CD4-positive, alpha-beta memory T cell (primary cell): ENCODE measurements around the gene FDX1. TPM values are rescaled to one million over a fixed set of nuclear protein-coding genes. Genes with fewer than 3 reads are reported as not detected.

Experiments used
- CTCF ChIA-PET: fragments of 350-600 bp; sonication (Branson Sonifier 250); formaldehyde crosslinking; loops from one replicate; lab custom pipeline; 2021; ENCODE audit warnings: inconsistent platforms; ENCODE audit not compliant: partially characterized antibody; lab: Charles Lee
- POLR2A ChIA-PET: fragments of 350-600 bp; sonication (Branson Sonifier 250); formaldehyde crosslinking; loops from one replicate; lab custom pipeline; 2021; ENCODE audit not compliant: partially characterized antibody; lab: Charles Lee
- DNase-seq, 5 donors: peaks; one replicate each; pipeline versions ENCODE4 v3.0.0 to v3.0.0-alpha.2; 2020 to 2022; ENCODE audit warnings: mixed read lengths in 1 of 5
- H3K27ac ChIP-seq: one replicate; pipeline ENCODE4 v1.7.0; 2013; ENCODE audit warnings: low read depth, low read length
- H3K27me3 ChIP-seq: 2 replicates; pipeline ENCODE4 v1.7.0; 2013; ENCODE audit warnings: mild to moderate bottlenecking, low read length, moderate library complexity; ENCODE audit not compliant: insufficient read depth
- H3K36me3 ChIP-seq: 2 replicates; pipeline ENCODE4 v1.7.0; 2013; ENCODE audit warnings: mild to moderate bottlenecking, low read length, moderate library complexity; ENCODE audit not compliant: insufficient read depth
- H3K4me1 ChIP-seq: 2 replicates; pipeline ENCODE4 v1.7.0; 2013; ENCODE audit warnings: mild to moderate bottlenecking, low read length, moderate library complexity; ENCODE audit not compliant: insufficient read depth
- H3K4me3 ChIP-seq, 2 donors: one replicate each; pipeline ENCODE4 v1.7.0; 2013; ENCODE audit warnings: low read length in 2 of 2, mild to moderate bottlenecking in 1 of 2
- H3K9me3 ChIP-seq, 2 donors: one replicate each; pipeline ENCODE4 v1.7.0; 2013; ENCODE audit warnings: low read length in 2 of 2, control low read depth in 1 of 2; ENCODE audit not compliant: control insufficient read depth in 1 of 2
- H3K27ac Mint-ChIP-seq, 7 donors: one replicate each; pipeline ENCODE4 v1.8.0; 2020 to 2021; ENCODE audit warnings: mixed read lengths in 7 of 7, mild to moderate bottlenecking in 6 of 7, inconsistent platforms in 3 of 7, moderate library complexity in 3 of 7
- H3K27me3 Mint-ChIP-seq, 2 donors: one replicate each; pipeline ENCODE4 v1.8.0; 2020 to 2021; ENCODE audit warnings: mixed read lengths in 2 of 2
- H3K36me3 Mint-ChIP-seq, 2 donors: one replicate each; pipeline ENCODE4 v1.8.0; 2020 to 2021; ENCODE audit warnings: mixed read lengths in 2 of 2, inconsistent platforms in 1 of 2, mild to moderate bottlenecking in 1 of 2
- H3K4me1 Mint-ChIP-seq, 4 donors: one replicate each; pipeline ENCODE4 v1.8.0; 2020 to 2021; ENCODE audit warnings: mixed read lengths in 4 of 4, mild to moderate bottlenecking in 1 of 4
- H3K4me3 Mint-ChIP-seq, 8 donors: one replicate each; pipeline ENCODE4 v1.8.0; 2020 to 2021; ENCODE audit warnings: mixed read lengths in 8 of 8, mild to moderate bottlenecking in 7 of 8, moderate library complexity in 6 of 8, inconsistent platforms in 3 of 8
- H3K9me3 Mint-ChIP-seq, 8 donors: one replicate each; pipeline ENCODE4 v1.8.0; 2020 to 2021; ENCODE audit warnings: mixed read lengths in 8 of 8, mild to moderate bottlenecking in 5 of 8, inconsistent platforms in 3 of 8, moderate library complexity in 1 of 8
- intact Hi-C: fragments of 100-400 bp; cut with micrococcal nuclease; formaldehyde crosslinking; loops from one replicate; pipeline ENCODE4 v1.15.1; 2023
- polyA plus RNA-seq, 2 donors: library from polyadenylated mRNA; unstranded; fragments of 300-500 nt; fragmentation: Illumina TruSeq; gene quantifications; one replicate each; pipeline ENCODE4 v1.2.3, GENCODE V29; 2021
- total RNA-seq, 2 experiments: library from RNA; stranded (reverse); gene quantifications; one replicate each; pipeline ENCODE4 v1.2.3, GENCODE V29; 2021

FDX1 gene
- total and polyA plus RNA-seq, 4 experiments from 2014 or later, result 10.7 to 25.5 (median 16.2) TPM

GRCh38 chr11:110463153-110463552, 33.4 kb downstream of the FDX1 start:
- no peak overlapping the region for H3K27ac Mint-ChIP-seq
- H3K4me1 ChIP-seq, result no peaks in the 10 kb centered on the region
- peaks cover 50 to 58% of the 10 kb centered on the region in 2 donors for H3K36me3 Mint-ChIP-seq
- no peak overlapping the region for H3K27ac ChIP-seq
- no peaks in the 10 kb centered on the region for H3K27me3 Mint-ChIP-seq
- H3K9me3 Mint-ChIP-seq, result no peaks in the 10 kb centered on the region
- ChIA-PET CTCF (no interaction called here), POLR2A (no interaction called here)
- H3K4me3 Mint-ChIP-seq, result no peak overlapping the region
- peaks cover 8% of the 10 kb centered on the region for H3K36me3 ChIP-seq
- H3K27me3 ChIP-seq, result no peaks in the 10 kb centered on the region
- no peaks in the 10 kb centered on the region for H3K9me3 ChIP-seq
- intact Hi-C loops, result loop anchor here (1.0 kb wide), 1 partner anchor 767 kb away; no protein-coding TSS in a partner anchor
- H3K4me1 Mint-ChIP-seq, result peaks cover 0 to 9% (median 2%) of the 10 kb centered on the region in 4 donors
- H3K4me3 ChIP-seq, result no peak overlapping the region
- no peak for DNase-seq

GRCh38 chr11:110465231-110465630, 35.5 kb downstream of the FDX1 start:
- no peak overlapping the region for H3K27ac Mint-ChIP-seq
- no peaks in the 10 kb centered on the region for H3K27me3 Mint-ChIP-seq
- Histone ChIP-seq H3K4me1 (no peaks in the 10 kb centered on the region), H3K36me3 (peaks cover 7% of the 10 kb centered on the region), H3K27me3 (no peaks in the 10 kb centered on the region), H3K9me3 (no peaks in the 10 kb centered on the region), H3K27ac (no peak overlapping the region), H3K4me3 (no peak overlapping the region)
- no peak for DNase-seq
- H3K9me3 Mint-ChIP-seq, result no peaks in the 10 kb centered on the region
- H3K4me1 Mint-ChIP-seq, result peaks cover 0 to 5% (median 2%) of the 10 kb centered on the region in 4 donors
- ChIA-PET POLR2A (interaction anchor here (0.9 kb wide), 1 partner anchor 10 kb away, joined by 3 read pairs; no protein-coding TSS in a partner anchor), CTCF (no interaction called here)
- H3K36me3 Mint-ChIP-seq, result peaks cover 41 to 44% of the 10 kb centered on the region in 2 donors
- intact Hi-C loops, result no loop called here
- no peak overlapping the region for H3K4me3 Mint-ChIP-seq

GRCh38 chr11:110467556-110467955, 37.8 kb downstream of the FDX1 start:
- ChIA-PET CTCF (interaction anchor here (1.1 kb wide), 1 partner anchor 19 kb away, joined by 3 read pairs; no protein-coding TSS in a partner anchor), POLR2A (no interaction called here)
- Mint-ChIP-seq H3K9me3 (no peaks in the 10 kb centered on the region), H3K27me3 (no peaks in the 10 kb centered on the region), H3K27ac (no peak overlapping the region), H3K4me3 (no peak overlapping the region), H3K36me3 (peaks cover 29% of the 10 kb centered on the region in 2 donors), H3K4me1 (no peaks in the 10 kb centered on the region)
- intact Hi-C loops, result no loop called here
- Histone ChIP-seq H3K4me3 (no peak overlapping the region), H3K9me3 (no peaks in the 10 kb centered on the region), H3K4me1 (no peaks in the 10 kb centered on the region), H3K27me3 (no peaks in the 10 kb centered on the region), H3K27ac (no peak overlapping the region), H3K36me3 (no peaks in the 10 kb centered on the region)
- DNase-seq, result no peak

GRCh38 chr11:110468121-110468520, 38.4 kb downstream of the FDX1 start:
- Mint-ChIP-seq H3K4me3 (no peak overlapping the region), H3K27me3 (no peaks in the 10 kb centered on the region), H3K36me3 (peaks cover 26 to 27% of the 10 kb centered on the region in 2 donors), H3K4me1 (no peaks in the 10 kb centered on the region), H3K9me3 (no peaks in the 10 kb centered on the region), H3K27ac (no peak overlapping the region)
- intact Hi-C loops, result no loop called here
- ChIA-PET CTCF (no interaction called here), POLR2A (no interaction called here)
- no peak overlapping the region for H3K4me3 ChIP-seq
- no peaks in the 10 kb centered on the region for H3K4me1 ChIP-seq
- no peaks in the 10 kb centered on the region for H3K36me3 ChIP-seq
- H3K27ac ChIP-seq, result no peak overlapping the region
- no peaks in the 10 kb centered on the region for H3K9me3 ChIP-seq
- DNase-seq, result no peak
- H3K27me3 ChIP-seq, result no peaks in the 10 kb centered on the region

- Mint-ChIP-seq H3K27ac (no peak overlapping the region), H3K27me3 (no peaks in the 10 kb centered on the region), H3K36me3 (peaks cover 16 to 17% of the 10 kb centered on the region in 2 donors), H3K4me3 (no peak overlapping the region), H3K4me1 (no peaks in the 10 kb centered on the region), H3K9me3 (no peaks in the 10 kb centered on the region)
- H3K4me1 ChIP-seq, result no peaks in the 10 kb centered on the region
- DNase-seq, result no peak
- POLR2A ChIA-PET, result no interaction called here
- CTCF ChIA-PET, result no interaction called here
- H3K27me3 ChIP-seq, result no peaks in the 10 kb centered on the region
- H3K27ac ChIP-seq, result no peak overlapping the region
- no peaks in the 10 kb centered on the region for H3K9me3 ChIP-seq
- H3K36me3 ChIP-seq, result no peaks in the 10 kb centered on the region
- no peak overlapping the region for H3K4me3 ChIP-seq
- intact Hi-C loops, result no loop called here
Measured at GRCh38 chr11:110469127-110469526, 39.4 kb downstream of the FDX1 start.

GRCh38 chr11:110470716-110471115, 41.0 kb downstream of the FDX1 start:
- ChIA-PET CTCF (interaction anchor here (0.6 to 1.4 kb wide), 3 partner anchors 9 to 101 kb away, joined by 3 to 4 read pairs (median 3); no protein-coding TSS in a partner anchor), POLR2A (no interaction called here)
- H3K9me3 ChIP-seq, result no peaks in the 10 kb centered on the region
- Mint-ChIP-seq H3K27ac (no peak overlapping the region), H3K27me3 (no peaks in the 10 kb centered on the region), H3K9me3 (no peaks in the 10 kb centered on the region), H3K4me3 (no peak overlapping the region), H3K36me3 (peaks cover 9 to 14% of the 10 kb centered on the region in 2 donors), H3K4me1 (no peaks in the 10 kb centered on the region)
- intact Hi-C loops, result no loop called here
- no peaks in the 10 kb centered on the region for H3K36me3 ChIP-seq
- no peak overlapping the region for H3K4me3 ChIP-seq
- H3K27ac ChIP-seq, result no peak overlapping the region
- no peaks in the 10 kb centered on the region for H3K27me3 ChIP-seq
- no peaks in the 10 kb centered on the region for H3K4me1 ChIP-seq
- no peak for DNase-seq

- ChIA-PET CTCF (interaction anchor here (1.3 kb wide), 1 partner anchor 8 kb away, joined by 3 read pairs; no protein-coding TSS in a partner anchor), POLR2A (no interaction called here)
- Mint-ChIP-seq H3K27ac (no peak overlapping the region), H3K9me3 (no peaks in the 10 kb centered on the region), H3K36me3 (peaks cover 9 to 11% of the 10 kb centered on the region in 2 donors), H3K4me1 (no peaks in the 10 kb centered on the region), H3K4me3 (no peak overlapping the region), H3K27me3 (no peaks in the 10 kb centered on the region)
- intact Hi-C loops, result no loop called here
- Histone ChIP-seq H3K4me1 (no peaks in the 10 kb centered on the region), H3K27me3 (no peaks in the 10 kb centered on the region), H3K9me3 (no peaks in the 10 kb centered on the region), H3K27ac (no peak overlapping the region), H3K36me3 (no peaks in the 10 kb centered on the region), H3K4me3 (no peak overlapping the region)
- DNase-seq, result no peak
Measured at GRCh38 chr11:110471371-110471770, 41.6 kb downstream of the FDX1 start.
